H9 (cell line): Measurements from ENCODE around the gene NOP16. TPM values are rescaled to one million over a fixed set of nuclear protein-coding genes. Genes with fewer than 3 reads are reported as not detected.

Source experiments
- DNase-seq: peaks from one replicate; pipeline ENCODE4 v3.0.0-alpha.2; 2017
- H2AFZ ChIP-seq: one replicate; pipeline ENCODE4 v1.6.1; 2013; ENCODE audit warnings: mild to moderate bottlenecking, low read length, control low read depth, moderate library complexity
- H2AK5ac ChIP-seq: 2 replicates; pipeline ENCODE4 v1.6.1; 2013; ENCODE audit warnings: low read length, control low read depth, mixed read lengths; ENCODE audit not compliant: insufficient read length
- H2BK120ac ChIP-seq: one replicate; pipeline ENCODE4 v1.6.1; 2013; ENCODE audit warnings: low read depth, mild to moderate bottlenecking, low read length, control low read depth, inconsistent platforms; ENCODE audit not compliant: poor library complexity, severe bottlenecking
- H2BK12ac ChIP-seq: 2 replicates; pipeline ENCODE4 v1.6.1; 2013; ENCODE audit warnings: low read length, control low read depth, mixed read lengths, low read depth; ENCODE audit not compliant: insufficient read length
- H2BK15ac ChIP-seq: 2 replicates; pipeline ENCODE4 v1.6.1; 2013; ENCODE audit warnings: low read depth, low read length, control low read depth
- H2BK20ac ChIP-seq: one replicate; pipeline ENCODE4 v1.6.1; 2013; ENCODE audit warnings: low read depth, mild to moderate bottlenecking, low read length, control low read depth, inconsistent platforms; ENCODE audit not compliant: poor library complexity, severe bottlenecking
- H2BK5ac ChIP-seq: 2 replicates; pipeline ENCODE4 v1.6.1; 2013; ENCODE audit warnings: low read length, control low read depth, mixed read lengths; ENCODE audit not compliant: insufficient read length
- H3K14ac ChIP-seq: 2 replicates; pipeline ENCODE4 v1.6.1; 2013; ENCODE audit warnings: low read length, control low read depth; ENCODE audit not compliant: insufficient read depth
- H3K18ac ChIP-seq: 2 replicates; pipeline ENCODE4 v1.6.1; 2013; ENCODE audit warnings: low read depth, mild to moderate bottlenecking, mixed read lengths, low read length, control low read depth; ENCODE audit not compliant: insufficient read length
- H3K23ac ChIP-seq: 2 replicates; pipeline ENCODE4 v1.6.1; 2013; ENCODE audit warnings: low read length, control low read depth, mixed read lengths, low read depth; ENCODE audit not compliant: insufficient read length
- H3K23me2 ChIP-seq: 2 replicates; pipeline ENCODE4 v1.6.1; 2013; ENCODE audit warnings: low read depth, mild to moderate bottlenecking, mixed read lengths, low read length, control low read depth; ENCODE audit not compliant: insufficient read length, poor library complexity, severe bottlenecking
- H3K27ac ChIP-seq: 2 replicates; pipeline ENCODE4 v1.5.1; 2013; ENCODE audit warnings: low read length, control low read depth, mixed read lengths, low read depth; ENCODE audit not compliant: insufficient read length
- H3K27me3 ChIP-seq: 2 replicates; pipeline ENCODE4 v1.6.1; 2013; ENCODE audit warnings: low read length, control low read depth, inconsistent platforms; ENCODE audit not compliant: insufficient read depth
- H3K4ac ChIP-seq: 2 replicates; pipeline ENCODE4 v1.6.1; 2013; ENCODE audit warnings: low read depth, mild to moderate bottlenecking, control low read depth, inconsistent platforms, low read length, moderate library complexity
- H3K4me1 ChIP-seq: 2 replicates; pipeline ENCODE4 v1.6.1; 2013; ENCODE audit warnings: low read length, control low read depth, inconsistent platforms; ENCODE audit not compliant: insufficient read depth
- H3K4me2 ChIP-seq: 2 replicates; pipeline ENCODE4 v1.6.1; 2013; ENCODE audit warnings: low read length, control low read depth, mixed read lengths; ENCODE audit not compliant: insufficient read length, insufficient read depth
- H3K56ac ChIP-seq: 2 replicates; pipeline ENCODE4 v1.6.1; 2013; ENCODE audit warnings: low read depth, mild to moderate bottlenecking, mixed read lengths, low read length, control low read depth; ENCODE audit not compliant: insufficient read length
- H3K79me1 ChIP-seq: 2 replicates; pipeline ENCODE4 v1.6.1; 2013; ENCODE audit warnings: low read depth, mild to moderate bottlenecking, moderate library complexity, low read length, control low read depth, inconsistent platforms; ENCODE audit not compliant: insufficient read depth, poor library complexity, severe bottlenecking
- H3K79me2 ChIP-seq: 2 replicates; pipeline ENCODE4 v1.6.1; 2013; ENCODE audit warnings: low read length, control low read depth, inconsistent platforms; ENCODE audit not compliant: insufficient read depth
- H3K9ac ChIP-seq: 2 replicates; pipeline ENCODE4 v1.6.1; 2013; ENCODE audit warnings: low read length, control low read depth, mixed read lengths; ENCODE audit not compliant: insufficient read length; ENCODE audit errors: extremely low read depth
- H3K9me3 ChIP-seq: one replicate; pipeline ENCODE4 v1.6.1; 2013; ENCODE audit warnings: low read depth, low read length, inconsistent platforms; ENCODE audit not compliant: control insufficient read depth
- H3T11ph ChIP-seq: one replicate; pipeline ENCODE4 v1.6.1; 2013; ENCODE audit warnings: mild to moderate bottlenecking, low read length, control low read depth, inconsistent platforms
- H4K20me1 ChIP-seq: one replicate; pipeline ENCODE4 v1.6.1; 2013; ENCODE audit not compliant: control insufficient read depth, insufficient read length, insufficient read depth
- H4K5ac ChIP-seq: 2 replicates; pipeline ENCODE4 v1.6.1; 2013; ENCODE audit warnings: low read depth, mild to moderate bottlenecking, mixed read lengths, low read length, control low read depth; ENCODE audit not compliant: insufficient read length
- H4K8ac ChIP-seq: replicated peaks from 2 replicates; pipeline ENCODE4 v1.6.1; 2013; ENCODE audit warnings: low read length, control low read depth, mixed read lengths, low read depth; ENCODE audit not compliant: insufficient read length
- H4K91ac ChIP-seq: 2 replicates; pipeline ENCODE4 v1.6.1; 2013; ENCODE audit warnings: low read depth, mild to moderate bottlenecking, moderate library complexity, mixed read lengths, low read length, control low read depth; ENCODE audit not compliant: insufficient read length
- H3K27ac Mint-ChIP-seq, 3 experiments: 2 replicates in 2 of 3; 3 replicates in 1 of 3; pipeline ENCODE4 v1.8.0; 2020 to 2021; ENCODE audit warnings: mixed read lengths in 3 of 3, mild to moderate bottlenecking in 1 of 3, moderate library complexity in 1 of 3
- H3K27me3 Mint-ChIP-seq: 2 replicates; pipeline ENCODE4 v1.8.0; 2021; ENCODE audit warnings: low read depth, mild to moderate bottlenecking, moderate library complexity, mixed read lengths
- H3K36me3 Mint-ChIP-seq, 3 experiments: 2 replicates in 2 of 3; 3 replicates in 1 of 3; pipeline ENCODE4 v1.8.0; 2020 to 2021; ENCODE audit warnings: low read depth in 3 of 3, mixed read lengths in 3 of 3; ENCODE audit not compliant: insufficient read depth in 1 of 3
- H3K4me1 Mint-ChIP-seq, 2 experiments: 2 replicates each; pipeline ENCODE4 v1.8.0; 2020; ENCODE audit warnings: mixed read lengths in 2 of 2
- H3K4me3 Mint-ChIP-seq, 2 experiments: 2 replicates in 1 of 2; 3 replicates in 1 of 2; pipeline ENCODE4 v1.8.0; 2020 to 2021; ENCODE audit warnings: mild to moderate bottlenecking in 2 of 2, mixed read lengths in 2 of 2, moderate library complexity in 1 of 2
- H3K9me3 Mint-ChIP-seq, 2 experiments: 2 replicates in 1 of 2; 3 replicates in 1 of 2; pipeline ENCODE4 v1.8.0; 2020; ENCODE audit warnings: mild to moderate bottlenecking in 2 of 2, mixed read lengths in 2 of 2, moderate library complexity in 1 of 2
- CTCF ChIP-seq: fragments of 200-600 bp; sonication (generic); conservative IDR thresholded peaks from 3 replicates; pipeline ENCODE4 v1.8.0; 2021; ENCODE audit warnings: antibody characterized with exemption, mild to moderate bottlenecking
- WGBS: extraction: QIAGEN DNeasy Blood & Tissue Kit; methylation state at CpG from one replicate; pipeline ENCODE4 v1.1.7; 2013; ENCODE audit warnings: missing lambda C conversion rate, low lambda C conversion rate, mixed read lengths; ENCODE audit not compliant: insufficient read length; ENCODE audit errors: extremely low coverage; 5-methylcytosine and 5-hydroxymethylcytosine counted together
- total RNA-seq: library from RNA; stranded (reverse); gene quantifications from 2 replicates; pipeline ENCODE4 v1.2.1, GENCODE V29; 2021

The NOP16 gene
- total RNA-seq, 1 experiment from 2014 or later = 114 TPM

GRCh38 chr5:176373100-176373818, 15.1 kb downstream of the NOP16 start:
- Histone ChIP-seq H3K18ac (no peak overlapping the region), H3K9me3 (no peaks in the 10 kb centered on the region), H2BK15ac (no peak overlapping the region), H3K9ac (no peak overlapping the region), H3K27ac (no peak overlapping the region), H4K5ac (no peak overlapping the region), H2AK5ac (no peak overlapping the region), H3K27me3 (no peaks in the 10 kb centered on the region), H4K8ac (no peak overlapping the region), H2BK20ac (no peak overlapping the region), H2BK5ac (no peak overlapping the region), H3K23ac (no peak overlapping the region), H3K79me2 (no peaks in the 10 kb centered on the region), H3K4me2 (no peak overlapping the region), H4K91ac (no peak overlapping the region), H2AFZ (no peak overlapping the region), H3K56ac (no peak overlapping the region), H3T11ph (no peak overlapping the region), H4K20me1 (no peaks in the 10 kb centered on the region), H3K4ac (no peak overlapping the region), H3K4me1 (no peaks in the 10 kb centered on the region), H2BK12ac (no peak overlapping the region), H3K14ac (no peak overlapping the region), H2BK120ac (no peak overlapping the region), H3K23me2 (no peaks in the 10 kb centered on the region), H3K79me1 (no peaks in the 10 kb centered on the region)
- no peak for TF ChIP-seq CTCF
- Mint-ChIP-seq H3K27me3 (no peaks in the 10 kb centered on the region), H3K4me1 (no peaks in the 10 kb centered on the region), H3K36me3 (peaks cover 0 to 9% (median 4%) of the 10 kb centered on the region in 3 experiments; a peak in 4 of 7 replicates), H3K4me3 (no peak overlapping the region), H3K27ac (no peak overlapping the region), H3K9me3 (no peaks in the 10 kb centered on the region)
- no CpG with 5 or more reads among the region's 7 CpGs for WGBS
- no peak for DNase-seq
